GM23338 (cell line): ENCODE data around the gene MRS2. TPM values are rescaled to one million over a fixed set of nuclear protein-coding genes. Genes with fewer than 3 reads are reported as not detected.

ENCODE experiments used
- ATAC-seq: fragments of 200-7000 bp; cut with Tn5 transposase; 3 replicates; pipeline ENCODE4 v1.9.1; 2020
- DNase-seq: peaks from one replicate; pipeline ENCODE4 v3.0.0-alpha.2; 2015; ENCODE audit warnings: low spot score
- H2AFZ ChIP-seq: fragments of 200-600 bp; sonication (generic); 2 replicates; pipeline ENCODE4 v1.8.0; 2016; ENCODE audit warnings: antibody characterized with exemption, mild to moderate bottlenecking, moderate library complexity
- H3F3A ChIP-seq: fragments of 200-600 bp; sonication (generic); replicated peaks from 2 replicates; pipeline ENCODE4 v1.8.0; 2017; ENCODE audit warnings: antibody characterized with exemption, mixed run types, low read depth
- H3K27ac ChIP-seq: fragments of 200-600 bp; sonication (generic); 2 replicates; pipeline ENCODE4 v1.6.1; 2016; ENCODE audit warnings: low read depth
- H3K27me3 ChIP-seq: fragments of 200-600 bp; sonication (generic); 2 replicates; pipeline ENCODE4 v1.8.0; 2016; ENCODE audit warnings: mild to moderate bottlenecking, mixed run types, moderate library complexity; ENCODE audit not compliant: insufficient read depth
- H3K36me3 ChIP-seq: fragments of 200-600 bp; sonication (generic); 2 replicates; pipeline ENCODE4 v1.8.0; 2016; ENCODE audit warnings: mild to moderate bottlenecking; ENCODE audit not compliant: insufficient read depth
- H3K4me1 ChIP-seq: fragments of 200-600 bp; sonication (generic); 2 replicates; pipeline ENCODE4 v1.8.0; 2016; ENCODE audit warnings: mild to moderate bottlenecking, moderate library complexity; ENCODE audit not compliant: insufficient read depth
- H3K4me2 ChIP-seq: fragments of 200-600 bp; sonication (generic); 2 replicates; pipeline ENCODE4 v1.7.1; 2017; ENCODE audit warnings: mixed run types
- H3K4me3 ChIP-seq: fragments of 200-600 bp; sonication (generic); 2 replicates; pipeline ENCODE4 v1.6.1; 2016; ENCODE audit warnings: mixed run types
- H3K79me2 ChIP-seq: fragments of 200-600 bp; sonication (generic); replicated peaks from 2 replicates; pipeline ENCODE4 v1.8.0; 2017; ENCODE audit warnings: mild to moderate bottlenecking; ENCODE audit not compliant: insufficient read depth
- H3K9me2 ChIP-seq: fragments of 200-600 bp; sonication (generic); 2 replicates; pipeline ENCODE4 v1.8.0; 2017; ENCODE audit not compliant: insufficient read depth
- H4K20me1 ChIP-seq: fragments of 200-600 bp; sonication (generic); replicated peaks from 2 replicates; pipeline ENCODE4 v1.8.0; 2017; ENCODE audit warnings: mild to moderate bottlenecking; ENCODE audit not compliant: insufficient read depth
- H3K27ac Mint-ChIP-seq: 2 replicates; pipeline ENCODE4 v1.8.0; 2020; ENCODE audit warnings: inconsistent platforms, mild to moderate bottlenecking, moderate library complexity, mixed read lengths
- H3K27me3 Mint-ChIP-seq: 3 replicates; pipeline ENCODE4 v1.8.0; 2022; ENCODE audit warnings: low read depth, mild to moderate bottlenecking, moderate library complexity, mixed read lengths, inconsistent platforms; ENCODE audit not compliant: insufficient read depth, poor library complexity
- H3K36me3 Mint-ChIP-seq: 3 replicates; pipeline ENCODE4 v1.8.0; 2021; ENCODE audit warnings: low read depth, mild to moderate bottlenecking, inconsistent platforms, moderate library complexity, mixed read lengths
- H3K4me1 Mint-ChIP-seq: 3 replicates; pipeline ENCODE4 v1.8.0; 2020; ENCODE audit warnings: mild to moderate bottlenecking, inconsistent platforms, mixed read lengths
- H3K4me3 Mint-ChIP-seq: 3 replicates; pipeline ENCODE4 v1.8.0; 2021; ENCODE audit warnings: moderate library complexity, mild to moderate bottlenecking, inconsistent platforms, mixed read lengths
- H3K9me3 Mint-ChIP-seq: 3 replicates; pipeline ENCODE4 v1.8.0; 2020; ENCODE audit warnings: moderate library complexity, mild to moderate bottlenecking, inconsistent platforms, mixed read lengths
- JUNB ChIP-seq: IDR thresholded peaks from one replicate; pipeline ENCODE4 v1.6.1; 2016; ENCODE audit warnings: antibody characterized with exemption; ENCODE audit not compliant: unreplicated experiment
- NANOG ChIP-seq: IDR thresholded peaks from 2 replicates; pipeline ENCODE4 v1.6.1; 2016; ENCODE audit warnings: antibody characterized with exemption, borderline replicate concordance
- polyA plus RNA-seq: library from polyadenylated mRNA; unstranded; fragments of >200 nt; fragmentation: Nextera tagmentation; extraction: Ambion mirVana; gene quantifications from 2 replicates; pipeline ENCODE4 v1.2.1, GENCODE V29; 2016
- total RNA-seq: library from RNA; depleted of rRNA; stranded (reverse); fragments of >200 nt; shearing (Covaris generic); gene quantifications from 2 replicates; pipeline ENCODE4 v1.2.3, GENCODE V29; 2014
- TF ChIP-seq, protein P1 (sequence below): fragments of 250-450 bp; sonication (Bioruptor Pico); IDR thresholded peaks from 2 replicates; pipeline ENCODE4 v1.5.0; 2020; ENCODE audit warnings: mild to moderate bottlenecking, moderate library complexity
- TF ChIP-seq, protein P2 (sequence below): IDR thresholded peaks from one replicate; pipeline ENCODE4 v1.6.1; 2018; ENCODE audit warnings: antibody characterized with exemption; ENCODE audit not compliant: unreplicated experiment

MRS2 gene
- total and polyA plus RNA-seq, 2 experiments from 2014 or later, result 80.9 to 125 TPM

GRCh38 chr6:24453921-24454320, 51.2 kb downstream of the MRS2 start (continued):
- TF ChIP-seq, protein P1, sequence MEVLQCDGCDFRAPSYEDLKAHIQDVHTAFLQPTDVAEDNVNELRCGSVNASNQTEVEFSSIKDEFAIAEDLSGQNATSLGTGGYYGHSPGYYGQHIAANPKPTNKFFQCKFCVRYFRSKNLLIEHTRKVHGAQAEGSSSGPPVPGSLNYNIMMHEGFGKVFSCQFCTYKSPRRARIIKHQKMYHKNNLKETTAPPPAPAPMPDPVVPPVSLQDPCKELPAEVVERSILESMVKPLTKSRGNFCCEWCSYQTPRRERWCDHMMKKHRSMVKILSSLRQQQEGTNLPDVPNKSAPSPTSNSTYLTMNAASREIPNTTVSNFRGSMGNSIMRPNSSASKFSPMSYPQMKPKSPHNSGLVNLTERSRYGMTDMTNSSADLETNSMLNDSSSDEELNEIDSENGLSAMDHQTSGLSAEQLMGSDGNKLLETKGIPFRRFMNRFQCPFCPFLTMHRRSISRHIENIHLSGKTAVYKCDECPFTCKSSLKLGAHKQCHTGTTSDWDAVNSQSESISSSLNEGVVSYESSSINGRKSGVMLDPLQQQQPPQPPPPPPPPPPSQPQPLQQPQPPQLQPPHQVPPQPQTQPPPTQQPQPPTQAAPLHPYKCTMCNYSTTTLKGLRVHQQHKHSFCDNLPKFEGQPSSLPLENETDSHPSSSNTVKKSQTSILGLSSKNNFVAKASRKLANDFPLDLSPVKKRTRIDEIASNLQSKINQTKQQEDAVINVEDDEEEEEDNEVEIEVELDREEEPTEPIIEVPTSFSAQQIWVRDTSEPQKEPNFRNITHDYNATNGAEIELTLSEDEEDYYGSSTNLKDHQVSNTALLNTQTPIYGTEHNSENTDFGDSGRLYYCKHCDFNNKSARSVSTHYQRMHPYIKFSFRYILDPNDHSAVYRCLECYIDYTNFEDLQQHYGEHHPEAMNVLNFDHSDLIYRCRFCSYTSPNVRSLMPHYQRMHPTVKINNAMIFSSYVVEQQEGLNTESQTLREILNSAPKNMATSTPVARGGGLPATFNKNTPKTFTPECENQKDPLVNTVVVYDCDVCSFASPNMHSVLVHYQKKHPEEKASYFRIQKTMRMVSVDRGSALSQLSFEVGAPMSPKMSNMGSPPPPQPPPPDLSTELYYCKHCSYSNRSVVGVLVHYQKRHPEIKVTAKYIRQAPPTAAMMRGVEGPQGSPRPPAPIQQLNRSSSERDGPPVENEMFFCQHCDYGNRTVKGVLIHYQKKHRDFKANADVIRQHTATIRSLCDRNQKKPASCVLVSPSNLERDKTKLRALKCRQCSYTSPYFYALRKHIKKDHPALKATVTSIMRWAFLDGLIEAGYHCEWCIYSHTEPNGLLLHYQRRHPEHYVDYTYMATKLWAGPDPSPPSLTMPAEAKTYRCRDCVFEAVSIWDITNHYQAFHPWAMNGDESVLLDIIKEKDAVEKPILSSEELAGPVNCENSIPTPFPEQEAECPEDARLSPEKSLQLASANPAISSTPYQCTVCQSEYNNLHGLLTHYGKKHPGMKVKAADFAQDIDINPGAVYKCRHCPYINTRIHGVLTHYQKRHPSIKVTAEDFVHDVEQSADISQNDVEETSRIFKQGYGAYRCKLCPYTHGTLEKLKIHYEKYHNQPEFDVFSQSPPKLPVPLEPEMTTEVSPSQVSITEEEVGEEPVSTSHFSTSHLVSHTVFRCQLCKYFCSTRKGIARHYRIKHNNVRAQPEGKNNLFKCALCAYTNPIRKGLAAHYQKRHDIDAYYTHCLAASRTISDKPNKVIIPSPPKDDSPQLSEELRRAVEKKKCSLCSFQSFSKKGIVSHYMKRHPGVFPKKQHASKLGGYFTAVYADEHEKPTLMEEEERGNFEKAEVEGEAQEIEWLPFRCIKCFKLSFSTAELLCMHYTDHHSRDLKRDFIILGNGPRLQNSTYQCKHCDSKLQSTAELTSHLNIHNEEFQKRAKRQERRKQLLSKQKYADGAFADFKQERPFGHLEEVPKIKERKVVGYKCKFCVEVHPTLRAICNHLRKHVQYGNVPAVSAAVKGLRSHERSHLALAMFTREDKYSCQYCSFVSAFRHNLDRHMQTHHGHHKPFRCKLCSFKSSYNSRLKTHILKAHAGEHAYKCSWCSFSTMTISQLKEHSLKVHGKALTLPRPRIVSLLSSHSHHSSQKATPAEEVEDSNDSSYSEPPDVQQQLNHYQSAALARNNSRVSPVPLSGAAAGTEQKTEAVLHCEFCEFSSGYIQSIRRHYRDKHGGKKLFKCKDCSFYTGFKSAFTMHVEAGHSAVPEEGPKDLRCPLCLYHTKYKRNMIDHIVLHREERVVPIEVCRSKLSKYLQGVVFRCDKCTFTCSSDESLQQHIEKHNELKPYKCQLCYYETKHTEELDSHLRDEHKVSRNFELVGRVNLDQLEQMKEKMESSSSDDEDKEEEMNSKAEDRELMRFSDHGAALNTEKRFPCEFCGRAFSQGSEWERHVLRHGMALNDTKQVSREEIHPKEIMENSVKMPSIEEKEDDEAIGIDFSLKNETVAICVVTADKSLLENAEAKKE, result no peak
- TF ChIP-seq, protein P2, sequence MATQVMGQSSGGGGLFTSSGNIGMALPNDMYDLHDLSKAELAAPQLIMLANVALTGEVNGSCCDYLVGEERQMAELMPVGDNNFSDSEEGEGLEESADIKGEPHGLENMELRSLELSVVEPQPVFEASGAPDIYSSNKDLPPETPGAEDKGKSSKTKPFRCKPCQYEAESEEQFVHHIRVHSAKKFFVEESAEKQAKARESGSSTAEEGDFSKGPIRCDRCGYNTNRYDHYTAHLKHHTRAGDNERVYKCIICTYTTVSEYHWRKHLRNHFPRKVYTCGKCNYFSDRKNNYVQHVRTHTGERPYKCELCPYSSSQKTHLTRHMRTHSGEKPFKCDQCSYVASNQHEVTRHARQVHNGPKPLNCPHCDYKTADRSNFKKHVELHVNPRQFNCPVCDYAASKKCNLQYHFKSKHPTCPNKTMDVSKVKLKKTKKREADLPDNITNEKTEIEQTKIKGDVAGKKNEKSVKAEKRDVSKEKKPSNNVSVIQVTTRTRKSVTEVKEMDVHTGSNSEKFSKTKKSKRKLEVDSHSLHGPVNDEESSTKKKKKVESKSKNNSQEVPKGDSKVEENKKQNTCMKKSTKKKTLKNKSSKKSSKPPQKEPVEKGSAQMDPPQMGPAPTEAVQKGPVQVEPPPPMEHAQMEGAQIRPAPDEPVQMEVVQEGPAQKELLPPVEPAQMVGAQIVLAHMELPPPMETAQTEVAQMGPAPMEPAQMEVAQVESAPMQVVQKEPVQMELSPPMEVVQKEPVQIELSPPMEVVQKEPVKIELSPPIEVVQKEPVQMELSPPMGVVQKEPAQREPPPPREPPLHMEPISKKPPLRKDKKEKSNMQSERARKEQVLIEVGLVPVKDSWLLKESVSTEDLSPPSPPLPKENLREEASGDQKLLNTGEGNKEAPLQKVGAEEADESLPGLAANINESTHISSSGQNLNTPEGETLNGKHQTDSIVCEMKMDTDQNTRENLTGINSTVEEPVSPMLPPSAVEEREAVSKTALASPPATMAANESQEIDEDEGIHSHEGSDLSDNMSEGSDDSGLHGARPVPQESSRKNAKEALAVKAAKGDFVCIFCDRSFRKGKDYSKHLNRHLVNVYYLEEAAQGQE, result no peak
- TF ChIP-seq NANOG, result no peak

DNA sequence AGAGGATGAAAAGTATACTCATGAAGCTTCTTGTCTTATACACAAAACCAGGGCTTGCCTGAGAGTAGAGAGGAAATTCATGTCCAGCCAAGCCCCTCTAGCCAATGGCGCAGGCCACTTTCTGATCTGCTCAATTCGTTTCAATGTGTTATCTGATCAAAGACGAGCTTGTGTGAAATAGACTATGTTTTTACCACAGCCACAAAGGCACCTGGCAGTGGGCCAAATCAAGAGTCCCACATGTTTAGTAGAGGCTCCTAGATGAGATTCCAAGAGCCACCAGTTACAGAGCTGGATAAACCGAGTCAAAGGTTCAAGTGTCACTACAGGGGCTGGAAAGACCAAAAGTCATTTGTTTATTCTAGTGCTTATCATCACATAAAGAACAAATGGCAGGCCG, 51.7 kb downstream of the MRS2 start:
- Mint-ChIP-seq H3K4me1 (0 out of 3 replicates have a peak, but pooled peaks cover 2% of the 10 kb centered on the region), H3K27ac (no peak overlapping the region), H3K27me3 (peaks cover 5% of the 10 kb centered on the region), H3K36me3 (no peaks in the 10 kb centered on the region), H3K9me3 (no peaks in the 10 kb centered on the region), H3K4me3 (no peak overlapping the region)
- Histone ChIP-seq H3K36me3 (no peaks in the 10 kb centered on the region), H3K79me2 (no peaks in the 10 kb centered on the region), H3K9me2 (no peaks in the 10 kb centered on the region), H3K4me1 (no peaks in the 10 kb centered on the region), H3K27ac (no peak overlapping the region), H2AFZ (no peak overlapping the region), H3K4me2 (no peak overlapping the region), H3F3A (no peaks in the 10 kb centered on the region), H4K20me1 (no peaks in the 10 kb centered on the region; the same call in 1 of the 2 replicates), H3K27me3 (no peaks in the 10 kb centered on the region), H3K4me3 (no peak overlapping the region)
- TF ChIP-seq JUNB, result no peak
- ATAC-seq, result no peak
- no peak for DNase-seq
